NOMO-1 treated with dmso at 0.1 percent for 144 hours (cell line): ENCODE measurements around the gene IGF1.
"Not testable (repeated sequence)": the region's sequence is repeated elsewhere in the genome, so short reads cannot be mapped to it uniquely, and the experiment has no call there.

ENCODE experiments used
- DNase-seq: peaks from one replicate; lab custom pipeline; 2025; ENCODE audit not compliant: unreplicated experiment; lab: John Stamatoyannopoulos, UW

The IGF1 gene

GRCh38 chr12:102394200-102394599 lies 86.2 kb downstream of the IGF1 start:
- no peak for DNase-seq

GRCh38 chr12:102390068-102390467 lies 90.3 kb downstream of the IGF1 start:
- no peak for DNase-seq

DNA sequence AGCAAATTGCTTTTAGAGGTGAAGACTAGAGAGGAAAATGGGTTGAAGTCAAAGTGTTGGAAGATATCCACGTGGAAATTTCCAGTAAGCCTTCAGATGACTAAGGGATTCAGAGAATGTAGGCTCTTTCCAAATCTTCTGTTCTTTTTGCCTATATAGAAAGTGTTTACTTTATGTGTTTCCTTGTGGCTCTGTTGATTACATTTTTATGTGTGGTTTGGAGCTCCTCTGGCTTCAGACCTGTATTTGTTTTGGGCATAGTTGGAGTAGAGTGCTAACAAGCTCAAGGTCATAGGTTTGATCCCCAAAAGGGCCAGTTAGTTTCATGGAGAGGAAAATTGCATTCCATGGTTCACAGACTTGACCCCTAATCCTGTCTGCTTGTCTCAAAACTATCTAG lies 91.9 kb downstream of the IGF1 start:
- no peak for DNase-seq

GRCh38 chr12:102385343-102385742 lies 95.0 kb downstream of the IGF1 start:
- no peak for DNase-seq

GRCh38 chr12:102379346-102380162 lies 100.8 kb downstream of the IGF1 start:
- no peak for DNase-seq

GRCh38 chr12:102376781-102377180 lies 103.6 kb downstream of the IGF1 start:
- DNase-seq = no peak

DNA sequence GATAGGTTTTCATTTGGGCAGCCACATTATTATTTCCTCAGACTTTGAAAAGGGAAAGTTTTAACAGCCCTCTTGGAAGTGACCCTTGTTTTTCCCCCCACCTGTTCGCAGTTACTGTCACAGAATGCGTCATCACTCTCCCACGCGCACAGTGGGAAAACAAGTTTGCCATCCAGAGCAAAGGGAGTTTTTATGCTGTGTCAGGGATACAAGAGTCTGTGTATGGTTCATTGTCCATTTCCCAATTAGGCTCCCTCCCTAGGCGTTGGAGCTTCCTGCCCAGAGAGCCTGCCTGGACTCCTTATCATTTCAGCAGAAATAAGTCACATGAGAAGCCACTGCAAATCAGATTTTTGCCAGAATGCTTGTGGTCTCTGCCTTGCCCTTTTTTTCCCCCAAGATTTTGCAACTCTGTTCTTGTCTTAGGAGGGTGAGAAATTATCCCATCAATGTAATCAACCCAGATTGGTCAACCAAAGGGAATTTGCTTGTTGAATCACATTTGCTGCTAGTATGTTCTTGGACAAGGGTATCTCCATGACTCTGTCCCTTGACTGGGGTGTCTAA lies 104.1 kb downstream of the IGF1 start:
- DNase-seq = no peak

DNA sequence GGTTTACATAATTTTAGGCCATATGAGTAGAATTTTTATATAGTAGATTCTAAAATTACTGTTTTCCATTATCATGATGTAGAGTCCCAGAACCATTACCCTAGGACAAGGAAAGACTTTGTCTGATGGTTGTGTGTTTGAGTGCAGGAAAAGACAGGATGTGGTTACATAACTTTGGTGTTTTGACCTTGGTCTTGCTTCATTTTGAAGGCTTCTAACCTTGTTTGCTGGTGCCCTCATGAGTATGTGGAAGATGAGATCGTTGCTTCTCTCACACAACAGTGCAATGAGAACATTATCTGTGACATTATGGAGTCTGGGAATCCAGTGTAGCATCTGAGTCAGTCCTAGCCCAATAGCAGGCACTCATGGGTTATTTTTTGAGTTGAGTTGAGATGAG lies 106.2 kb downstream of the IGF1 start:
- DNase-seq = no peak

- no peak for DNase-seq
Measured at GRCh38 chr12:102372087-102372486, 108.3 kb downstream of the IGF1 start.

GRCh38 chr12:102371165-102371564 lies 109.2 kb downstream of the IGF1 start:
- no peak for DNase-seq

GRCh38 chr12:102369876-102370275 lies 110.5 kb downstream of the IGF1 start:
- DNase-seq = no peak

DNA sequence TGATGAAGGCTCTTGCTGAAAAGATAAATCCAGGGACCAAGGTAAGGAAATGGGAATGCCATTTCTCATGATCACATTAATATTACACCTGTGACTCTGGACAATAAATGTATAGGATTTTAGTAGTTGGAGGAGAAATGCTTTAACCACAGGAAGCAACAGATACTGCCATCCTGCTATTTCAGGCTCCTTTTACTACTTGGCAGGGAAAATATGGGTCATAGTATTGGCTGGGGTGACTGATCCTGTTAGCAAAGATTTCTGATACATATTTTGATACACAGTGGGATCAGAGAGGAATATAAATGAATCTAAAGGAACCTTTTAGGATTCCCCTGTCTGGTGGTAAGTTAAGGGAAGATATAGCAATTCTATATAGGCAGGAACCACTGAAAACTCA lies 115.0 kb downstream of the IGF1 start:
- no peak for DNase-seq

- DNase-seq = no peak
Measured at GRCh38 chr12:102364709-102365108, 115.7 kb downstream of the IGF1 start.

DNA sequence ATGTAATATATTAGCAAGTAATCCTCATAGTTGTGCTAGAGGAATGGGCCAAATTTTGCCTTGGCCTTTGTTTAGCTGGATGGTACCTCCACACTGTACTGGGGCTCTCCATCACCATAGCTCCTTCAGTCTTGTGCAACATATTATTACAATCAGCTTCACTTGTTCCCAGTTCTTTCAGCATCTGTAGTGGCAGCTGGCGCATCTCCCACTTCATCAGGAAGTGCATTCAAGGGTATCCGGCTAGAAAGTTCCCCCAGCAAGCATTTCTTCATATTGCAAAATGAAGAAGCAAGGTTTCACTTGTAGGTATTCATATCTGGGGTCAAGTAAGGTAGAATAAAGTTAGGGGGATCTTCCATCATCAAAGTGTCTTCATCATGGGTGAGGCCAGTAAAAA lies 123.7 kb downstream of the IGF1 start:
- no peak for DNase-seq

GRCh38 chr12:102354281-102354680 lies 126.1 kb downstream of the IGF1 start:
- DNase-seq = not testable (repeated sequence)

DNA sequence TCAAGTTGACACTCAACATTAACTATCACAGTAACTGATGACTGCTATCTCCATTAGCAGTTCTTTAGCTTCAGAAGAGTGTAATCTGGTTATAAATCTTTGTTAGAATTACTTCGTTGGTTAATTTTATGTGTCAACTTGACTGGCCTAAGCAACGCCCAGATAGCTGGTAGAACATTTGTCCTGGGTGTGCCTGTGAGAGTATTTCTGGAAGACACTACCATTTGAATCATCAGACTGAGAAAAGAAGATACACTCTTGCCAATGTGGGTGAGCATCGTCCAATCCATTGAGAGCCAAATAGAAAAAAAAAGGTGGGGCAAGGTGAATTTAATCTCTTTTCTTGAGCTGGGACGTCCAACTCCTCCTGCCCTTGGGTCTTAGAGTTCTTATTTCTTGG lies 129.0 kb downstream of the IGF1 start:
- no peak for DNase-seq

DNA sequence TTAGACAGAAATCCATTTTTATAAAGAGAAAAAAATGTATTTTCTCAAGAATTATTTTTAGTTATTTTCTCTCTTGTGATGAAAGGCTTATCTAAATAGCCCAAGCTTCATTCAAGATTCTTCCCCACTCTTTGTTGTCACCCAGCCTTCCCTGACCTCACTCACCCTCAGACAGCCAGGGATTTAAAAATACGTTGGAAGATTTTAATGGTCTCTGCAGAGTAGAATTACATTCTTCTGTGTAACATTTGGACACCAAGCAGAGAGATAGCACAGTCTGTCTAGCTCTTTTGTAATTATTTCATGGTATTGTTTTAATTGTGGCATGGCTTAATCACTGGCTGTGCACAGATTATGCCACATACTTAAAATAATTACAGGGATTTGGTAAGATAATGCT lies 130.3 kb downstream of the IGF1 start:
- no peak for DNase-seq

GRCh38 chr12:102349079-102349478 lies 131.3 kb downstream of the IGF1 start:
- DNase-seq = no peak

GRCh38 chr12:102347811-102348210 lies 132.6 kb downstream of the IGF1 start:
- no peak for DNase-seq
